ENCODE data around the gene PTCRA.

PTCRA gene

GRCh38 chr6:42960243-42961019 is 44.6 kb downstream of the PTCRA start, which contains the start of gene GNMT:
TSS of gene GNMT (plus strand) at chr6:42960754. CDS start at chr6:42960768, 14 bp downstream.
- ATAC-seq = peak; percentile 55
- TF ChIP-seq PATZ1 (CRISPR knock-in tag; IDR thresholded peaks at IDR 0.05; ENCODE audit: borderline replicate concordance) (no peak), SNAI2 (CRISPR knock-in tag; IDR thresholded peaks at IDR 0.05) (no peak), CSRNP3 (CRISPR knock-in tag; IDR thresholded peaks at IDR 0.05) (no peak), OSR1 (CRISPR knock-in tag; IDR thresholded peaks at IDR 0.05) (no peak), ZFP30 (CRISPR knock-in tag; IDR thresholded peaks at IDR 0.05) (no peak), ZNF70 (CRISPR knock-in tag; IDR thresholded peaks at IDR 0.05) (no peak), BACH2 (CRISPR knock-in tag; IDR thresholded peaks at IDR 0.05; ENCODE audit: borderline replicate concordance) (no peak), TCF4 (CRISPR knock-in tag; IDR thresholded peaks at IDR 0.05; ENCODE audit: borderline replicate concordance) (no peak), ZC3H10 (CRISPR knock-in tag; IDR thresholded peaks at IDR 0.05) (no peak), TSHZ2 (CRISPR knock-in tag; IDR thresholded peaks at IDR 0.05) (no peak), ZNF8 (CRISPR knock-in tag; IDR thresholded peaks at IDR 0.05) (no peak), TOX (CRISPR knock-in tag; IDR thresholded peaks at IDR 0.05; ENCODE audit: borderline replicate concordance) (no peak), ZFP3 (CRISPR knock-in tag; IDR thresholded peaks at IDR 0.05) (no peak), PPARA (CRISPR knock-in tag; IDR thresholded peaks at IDR 0.05; ENCODE audit: borderline replicate concordance) (no peak), ZNF565 (CRISPR knock-in tag; conservative IDR thresholded peaks at IDR 0.05; ENCODE audit: low read depth) (no peak), ARNTL (CRISPR knock-in tag; IDR thresholded peaks at IDR 0.05; ENCODE audit: borderline replicate concordance, low read depth) (no peak), ISL1 (CRISPR knock-in tag; IDR thresholded peaks at IDR 0.05) (no peak), RARB (CRISPR knock-in tag; IDR thresholded peaks at IDR 0.05) (no peak), GLIS3 (CRISPR knock-in tag; IDR thresholded peaks at IDR 0.05) (no peak)

GRCh38 chr6:42961020-42961470 is 45.2 kb downstream of the PTCRA start:
- TF ChIP-seq ZFP3 (CRISPR knock-in tag; IDR thresholded peaks at IDR 0.05) = no peak
- TF ChIP-seq ISL1 (CRISPR knock-in tag; IDR thresholded peaks at IDR 0.05) = no peak
- TF ChIP-seq ARNTL (CRISPR knock-in tag; IDR thresholded peaks at IDR 0.05; ENCODE audit: borderline replicate concordance, low read depth) = no peak
- ATAC-seq = no peak

- ATAC-seq = no peak
- no peak for TF ChIP-seq TSHZ2 (CRISPR knock-in tag; IDR thresholded peaks at IDR 0.05)
Measured at GRCh38 chr6:42962096-42962495, 46.2 kb downstream of the PTCRA start.
